ENCODE measurements around the gene ERICH2.

- TF ChIP-seq, protein P1, sequence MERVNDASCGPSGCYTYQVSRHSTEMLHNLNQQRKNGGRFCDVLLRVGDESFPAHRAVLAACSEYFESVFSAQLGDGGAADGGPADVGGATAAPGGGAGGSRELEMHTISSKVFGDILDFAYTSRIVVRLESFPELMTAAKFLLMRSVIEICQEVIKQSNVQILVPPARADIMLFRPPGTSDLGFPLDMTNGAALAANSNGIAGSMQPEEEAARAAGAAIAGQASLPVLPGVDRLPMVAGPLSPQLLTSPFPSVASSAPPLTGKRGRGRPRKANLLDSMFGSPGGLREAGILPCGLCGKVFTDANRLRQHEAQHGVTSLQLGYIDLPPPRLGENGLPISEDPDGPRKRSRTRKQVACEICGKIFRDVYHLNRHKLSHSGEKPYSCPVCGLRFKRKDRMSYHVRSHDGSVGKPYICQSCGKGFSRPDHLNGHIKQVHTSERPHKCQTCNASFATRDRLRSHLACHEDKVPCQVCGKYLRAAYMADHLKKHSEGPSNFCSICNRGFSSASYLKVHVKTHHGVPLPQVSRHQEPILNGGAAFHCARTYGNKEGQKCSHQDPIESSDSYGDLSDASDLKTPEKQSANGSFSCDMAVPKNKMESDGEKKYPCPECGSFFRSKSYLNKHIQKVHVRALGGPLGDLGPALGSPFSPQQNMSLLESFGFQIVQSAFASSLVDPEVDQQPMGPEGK (CRISPR knock-in tag; IDR thresholded peaks at IDR 0.05; ENCODE audit: borderline replicate concordance): no peak
- no peak for TF ChIP-seq ZNF70 (CRISPR knock-in tag; IDR thresholded peaks at IDR 0.05)
- no peak for TF ChIP-seq CSDC2 (CRISPR knock-in tag; IDR thresholded peaks at IDR 0.05)
- TF ChIP-seq, protein P2, sequence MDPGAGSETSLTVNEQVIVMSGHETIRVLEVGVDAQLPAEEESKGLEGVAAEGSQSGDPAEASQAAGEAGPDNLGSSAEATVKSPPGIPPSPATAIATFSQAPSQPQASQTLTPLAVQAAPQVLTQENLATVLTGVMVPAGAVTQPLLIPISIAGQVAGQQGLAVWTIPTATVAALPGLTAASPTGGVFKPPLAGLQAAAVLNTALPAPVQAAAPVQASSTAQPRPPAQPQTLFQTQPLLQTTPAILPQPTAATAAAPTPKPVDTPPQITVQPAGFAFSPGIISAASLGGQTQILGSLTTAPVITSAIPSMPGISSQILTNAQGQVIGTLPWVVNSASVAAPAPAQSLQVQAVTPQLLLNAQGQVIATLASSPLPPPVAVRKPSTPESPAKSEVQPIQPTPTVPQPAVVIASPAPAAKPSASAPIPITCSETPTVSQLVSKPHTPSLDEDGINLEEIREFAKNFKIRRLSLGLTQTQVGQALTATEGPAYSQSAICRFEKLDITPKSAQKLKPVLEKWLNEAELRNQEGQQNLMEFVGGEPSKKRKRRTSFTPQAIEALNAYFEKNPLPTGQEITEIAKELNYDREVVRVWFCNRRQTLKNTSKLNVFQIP (CRISPR knock-in tag; IDR thresholded peaks at IDR 0.05; ENCODE audit: borderline replicate concordance, low read depth): no peak
- TF ChIP-seq ZFP30 (CRISPR knock-in tag; IDR thresholded peaks at IDR 0.05): no peak
- TF ChIP-seq BACH2 (CRISPR knock-in tag; IDR thresholded peaks at IDR 0.05; ENCODE audit: borderline replicate concordance): no peak
Measured at GRCh38 chr2:170762760-170763159, 7.4 kb upstream of the ERICH2 start.

All from SK-N-SH treated with all-trans-retinoic acid at 6 μM for 48 hours (cell line).